IPS-NIHi7 (cell line): ENCODE measurements around the gene DEFB123.
"Not testable (repeated sequence)": the region's sequence is repeated elsewhere in the genome, so short reads cannot be mapped to it uniquely, and the experiment has no call there.

Source experiments
- DNase-seq: peaks from one replicate; pipeline ENCODE4 v3.0.0; 2012; ENCODE audit warnings: mixed read lengths; ENCODE audit errors: extremely low spot score

The DEFB123 gene

GRCh38 chr20:31440012-31440659 lies at the start of gene DEFB123:
Gene DEFB123, plus strand, starts transcription at chr20:31440632. Its CDS starts 67 bp downstream, at chr20:31440699.
- no peak for DNase-seq

- no peak for DNase-seq
Measured at GRCh38 chr20:31392836-31393235, 47.6 kb upstream of the DEFB123 start.

- no peak for DNase-seq
Measured at GRCh38 chr20:31394900-31395299, 45.5 kb upstream of the DEFB123 start.

- no peak for DNase-seq
Measured at GRCh38 chr20:31403886-31404285, 36.5 kb upstream of the DEFB123 start.

GRCh38 chr20:31406115-31406514 lies 34.3 kb upstream of the DEFB123 start, which contains the start of gene DEFB121:
Gene DEFB121, minus strand, starts transcription at chr20:31406215. Its CDS starts 63 bp downstream, at chr20:31406152.
- DNase-seq: no peak

GRCh38 chr20:31410011-31410410 lies 30.4 kb upstream of the DEFB123 start:
- no peak for DNase-seq

GRCh38 chr20:31414381-31414780 lies 26.1 kb upstream of the DEFB123 start:
- DNase-seq: no peak

- DNase-seq: no peak
Measured at GRCh38 chr20:31415653-31416052, 24.8 kb upstream of the DEFB123 start.

GRCh38 chr20:31418307-31418706 lies 22.1 kb upstream of the DEFB123 start:
- no peak for DNase-seq

- no peak for DNase-seq
Measured at GRCh38 chr20:31425797-31426196, 14.6 kb upstream of the DEFB123 start.

- DNase-seq: not testable (repeated sequence)
Measured at GRCh38 chr20:31426891-31427551, 13.4 kb upstream of the DEFB123 start.

GRCh38 chr20:31427576-31427975 lies 12.9 kb upstream of the DEFB123 start:
- not testable (repeated sequence) for DNase-seq

- no peak for DNase-seq
Measured at GRCh38 chr20:31430568-31431115, 9.8 kb upstream of the DEFB123 start.

- no peak for DNase-seq
Measured at GRCh38 chr20:31446084-31446819, 5.8 kb downstream of the DEFB123 start.

- DNase-seq: no peak
Measured at GRCh38 chr20:31449511-31450414, 9.3 kb downstream of the DEFB123 start.

- no peak for DNase-seq
Measured at GRCh38 chr20:31452575-31452974, 12.1 kb downstream of the DEFB123 start.

GRCh38 chr20:31454361-31454760 lies 13.9 kb downstream of the DEFB123 start:
- DNase-seq: no peak

GRCh38 chr20:31470946-31471345 lies 30.5 kb downstream of the DEFB123 start:
- DNase-seq: not testable (repeated sequence)

GRCh38 chr20:31472395-31473330 lies 32.2 kb downstream of the DEFB123 start:
- DNase-seq: no peak
